GM23338 (cell line): ENCODE measurements around the gene EIF4G3. TPM values are rescaled to one million over a fixed set of nuclear protein-coding genes. Genes with fewer than 3 reads are reported as not detected.
"Not testable (repeated sequence)": the region's sequence is repeated elsewhere in the genome, so short reads cannot be mapped to it uniquely, and the experiment has no call there.

ENCODE experiments used
- ATAC-seq: fragments of 200-7000 bp; cut with Tn5 transposase; 3 replicates; pipeline ENCODE4 v1.9.1; 2020
- DNase-seq: peaks from one replicate; pipeline ENCODE4 v3.0.0-alpha.2; 2015; ENCODE audit warnings: low spot score
- H2AFZ ChIP-seq: fragments of 200-600 bp; sonication (generic); 2 replicates; pipeline ENCODE4 v1.8.0; 2016; ENCODE audit warnings: antibody characterized with exemption, mild to moderate bottlenecking, moderate library complexity
- H3F3A ChIP-seq: fragments of 200-600 bp; sonication (generic); replicated peaks from 2 replicates; pipeline ENCODE4 v1.8.0; 2017; ENCODE audit warnings: antibody characterized with exemption, mixed run types, low read depth
- H3K27ac ChIP-seq: fragments of 200-600 bp; sonication (generic); 2 replicates; pipeline ENCODE4 v1.6.1; 2016; ENCODE audit warnings: low read depth
- H3K27me3 ChIP-seq: fragments of 200-600 bp; sonication (generic); 2 replicates; pipeline ENCODE4 v1.8.0; 2016; ENCODE audit warnings: mild to moderate bottlenecking, mixed run types, moderate library complexity; ENCODE audit not compliant: insufficient read depth
- H3K36me3 ChIP-seq: fragments of 200-600 bp; sonication (generic); 2 replicates; pipeline ENCODE4 v1.8.0; 2016; ENCODE audit warnings: mild to moderate bottlenecking; ENCODE audit not compliant: insufficient read depth
- H3K4me1 ChIP-seq: fragments of 200-600 bp; sonication (generic); 2 replicates; pipeline ENCODE4 v1.8.0; 2016; ENCODE audit warnings: mild to moderate bottlenecking, moderate library complexity; ENCODE audit not compliant: insufficient read depth
- H3K4me2 ChIP-seq: fragments of 200-600 bp; sonication (generic); 2 replicates; pipeline ENCODE4 v1.7.1; 2017; ENCODE audit warnings: mixed run types
- H3K4me3 ChIP-seq: fragments of 200-600 bp; sonication (generic); 2 replicates; pipeline ENCODE4 v1.6.1; 2016; ENCODE audit warnings: mixed run types
- H3K79me2 ChIP-seq: fragments of 200-600 bp; sonication (generic); replicated peaks from 2 replicates; pipeline ENCODE4 v1.8.0; 2017; ENCODE audit warnings: mild to moderate bottlenecking; ENCODE audit not compliant: insufficient read depth
- H3K9me2 ChIP-seq: fragments of 200-600 bp; sonication (generic); 2 replicates; pipeline ENCODE4 v1.8.0; 2017; ENCODE audit not compliant: insufficient read depth
- H4K20me1 ChIP-seq: fragments of 200-600 bp; sonication (generic); replicated peaks from 2 replicates; pipeline ENCODE4 v1.8.0; 2017; ENCODE audit warnings: mild to moderate bottlenecking; ENCODE audit not compliant: insufficient read depth
- H3K27ac Mint-ChIP-seq: 2 replicates; pipeline ENCODE4 v1.8.0; 2020; ENCODE audit warnings: inconsistent platforms, mild to moderate bottlenecking, moderate library complexity, mixed read lengths
- H3K27me3 Mint-ChIP-seq: 3 replicates; pipeline ENCODE4 v1.8.0; 2022; ENCODE audit warnings: low read depth, mild to moderate bottlenecking, moderate library complexity, mixed read lengths, inconsistent platforms; ENCODE audit not compliant: insufficient read depth, poor library complexity
- H3K36me3 Mint-ChIP-seq: 3 replicates; pipeline ENCODE4 v1.8.0; 2021; ENCODE audit warnings: low read depth, mild to moderate bottlenecking, inconsistent platforms, moderate library complexity, mixed read lengths
- H3K4me1 Mint-ChIP-seq: 3 replicates; pipeline ENCODE4 v1.8.0; 2020; ENCODE audit warnings: mild to moderate bottlenecking, inconsistent platforms, mixed read lengths
- H3K4me3 Mint-ChIP-seq: 3 replicates; pipeline ENCODE4 v1.8.0; 2021; ENCODE audit warnings: moderate library complexity, mild to moderate bottlenecking, inconsistent platforms, mixed read lengths
- H3K9me3 Mint-ChIP-seq: 3 replicates; pipeline ENCODE4 v1.8.0; 2020; ENCODE audit warnings: moderate library complexity, mild to moderate bottlenecking, inconsistent platforms, mixed read lengths
- EZH2 ChIP-seq: fragments of 200-600 bp; sonication (generic); IDR thresholded peaks from one replicate; pipeline ENCODE4 v1.8.0; 2017; ENCODE audit warnings: antibody characterized with exemption, mild to moderate bottlenecking, low read depth; ENCODE audit not compliant: unreplicated experiment
- EZH2phosphoT487 ChIP-seq: fragments of 200-600 bp; sonication (generic); IDR thresholded peaks from one replicate; pipeline ENCODE4 v1.8.1; 2018; ENCODE audit warnings: antibody characterized with exemption; ENCODE audit not compliant: unreplicated experiment
- JUNB ChIP-seq: IDR thresholded peaks from one replicate; pipeline ENCODE4 v1.6.1; 2016; ENCODE audit warnings: antibody characterized with exemption; ENCODE audit not compliant: unreplicated experiment
- ZNF114 ChIP-seq: fragments of 250-450 bp; sonication (Bioruptor Pico); IDR thresholded peaks from 2 replicates; pipeline ENCODE4 v1.5.0; 2020; ENCODE audit warnings: mild to moderate bottlenecking, moderate library complexity
- ZNF331 ChIP-seq: fragments of 250-450 bp; sonication (Bioruptor Pico); IDR thresholded peaks from 2 replicates; pipeline ENCODE4 v1.5.0; 2020; ENCODE audit warnings: low read depth, mild to moderate bottlenecking, moderate library complexity
- polyA plus RNA-seq: library from polyadenylated mRNA; unstranded; fragments of >200 nt; fragmentation: Nextera tagmentation; extraction: Ambion mirVana; gene quantifications from 2 replicates; pipeline ENCODE4 v1.2.1, GENCODE V29; 2016
- total RNA-seq: library from RNA; depleted of rRNA; stranded (reverse); fragments of >200 nt; shearing (Covaris generic); gene quantifications from 2 replicates; pipeline ENCODE4 v1.2.3, GENCODE V29; 2014
- TF ChIP-seq, protein P1 (sequence below): IDR thresholded peaks from one replicate; pipeline ENCODE4 v1.6.1; 2018; ENCODE audit warnings: antibody characterized with exemption; ENCODE audit not compliant: unreplicated experiment
- TF ChIP-seq, protein P2 (sequence below), 2 experiments: fragments of 200-600 bp in 1 of 2; sonication (generic) in 1 of 2; conservative IDR thresholded peaks; 2 replicates each; pipeline versions ENCODE4 v1.5.1 to v1.6.1; 2016 to 2017; ENCODE audit warnings: antibody characterized with exemption in 2 of 2, low read depth in 2 of 2, mild to moderate bottlenecking in 2 of 2, moderate library complexity in 1 of 2

EIF4G3 gene
- total and polyA plus RNA-seq, 2 experiments from 2014 or later, result 37.9 to 68.1 TPM

DNA sequence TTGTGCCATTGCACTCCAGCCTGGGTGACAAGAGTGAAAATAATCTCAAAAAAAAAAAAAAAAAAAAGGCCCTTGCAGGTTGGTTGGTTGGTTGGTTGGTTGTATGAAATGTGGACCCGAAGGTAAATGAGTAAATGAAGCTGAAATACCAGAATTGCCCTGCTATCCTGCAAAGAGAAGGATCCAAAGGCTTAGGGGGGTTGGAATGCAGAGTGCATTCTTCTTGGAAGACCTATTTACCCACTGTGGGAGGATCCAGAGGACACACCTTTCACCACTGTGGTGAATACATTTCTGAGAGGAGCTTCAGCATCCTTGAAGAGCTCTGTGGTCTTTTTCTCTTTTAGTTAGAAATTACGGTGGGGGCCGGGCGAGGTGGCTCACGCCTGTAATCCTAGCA is 28.7 kb upstream of the EIF4G3 start (continued):
- TF ChIP-seq, protein P1, sequence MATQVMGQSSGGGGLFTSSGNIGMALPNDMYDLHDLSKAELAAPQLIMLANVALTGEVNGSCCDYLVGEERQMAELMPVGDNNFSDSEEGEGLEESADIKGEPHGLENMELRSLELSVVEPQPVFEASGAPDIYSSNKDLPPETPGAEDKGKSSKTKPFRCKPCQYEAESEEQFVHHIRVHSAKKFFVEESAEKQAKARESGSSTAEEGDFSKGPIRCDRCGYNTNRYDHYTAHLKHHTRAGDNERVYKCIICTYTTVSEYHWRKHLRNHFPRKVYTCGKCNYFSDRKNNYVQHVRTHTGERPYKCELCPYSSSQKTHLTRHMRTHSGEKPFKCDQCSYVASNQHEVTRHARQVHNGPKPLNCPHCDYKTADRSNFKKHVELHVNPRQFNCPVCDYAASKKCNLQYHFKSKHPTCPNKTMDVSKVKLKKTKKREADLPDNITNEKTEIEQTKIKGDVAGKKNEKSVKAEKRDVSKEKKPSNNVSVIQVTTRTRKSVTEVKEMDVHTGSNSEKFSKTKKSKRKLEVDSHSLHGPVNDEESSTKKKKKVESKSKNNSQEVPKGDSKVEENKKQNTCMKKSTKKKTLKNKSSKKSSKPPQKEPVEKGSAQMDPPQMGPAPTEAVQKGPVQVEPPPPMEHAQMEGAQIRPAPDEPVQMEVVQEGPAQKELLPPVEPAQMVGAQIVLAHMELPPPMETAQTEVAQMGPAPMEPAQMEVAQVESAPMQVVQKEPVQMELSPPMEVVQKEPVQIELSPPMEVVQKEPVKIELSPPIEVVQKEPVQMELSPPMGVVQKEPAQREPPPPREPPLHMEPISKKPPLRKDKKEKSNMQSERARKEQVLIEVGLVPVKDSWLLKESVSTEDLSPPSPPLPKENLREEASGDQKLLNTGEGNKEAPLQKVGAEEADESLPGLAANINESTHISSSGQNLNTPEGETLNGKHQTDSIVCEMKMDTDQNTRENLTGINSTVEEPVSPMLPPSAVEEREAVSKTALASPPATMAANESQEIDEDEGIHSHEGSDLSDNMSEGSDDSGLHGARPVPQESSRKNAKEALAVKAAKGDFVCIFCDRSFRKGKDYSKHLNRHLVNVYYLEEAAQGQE, result no peak
- TF ChIP-seq ZNF331 (CRISPR knock-in tag), result no peak

DNA sequence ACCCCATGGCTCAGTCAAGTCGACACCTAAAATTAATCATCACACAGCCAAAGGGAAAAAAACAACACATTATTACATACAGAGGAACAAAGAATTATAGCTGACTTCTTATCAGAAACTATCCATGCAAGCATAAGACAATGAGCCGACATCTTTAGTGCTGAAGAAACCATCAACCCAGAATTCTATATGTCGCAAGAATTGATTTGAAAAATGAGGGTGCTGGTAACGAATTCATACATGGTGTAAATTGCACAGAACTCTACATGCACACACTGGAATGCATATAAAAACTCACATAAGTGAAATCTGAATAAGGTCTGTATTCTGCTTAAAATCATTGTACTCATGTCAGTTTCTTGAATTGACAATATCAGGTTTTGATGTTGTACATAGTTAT is 25.0 kb upstream of the EIF4G3 start:
- H3K4me1 ChIP-seq, result no peaks in the 10 kb centered on the region
- H3K27ac Mint-ChIP-seq, result no peak overlapping the region
- H3K36me3 Mint-ChIP-seq, result no peaks in the 10 kb centered on the region
- no peaks in the 10 kb centered on the region for H3K4me1 Mint-ChIP-seq
- H3K4me3 Mint-ChIP-seq, result no peak overlapping the region
- DNase-seq (no peak), ATAC-seq (no peak)
- H3K9me3 Mint-ChIP-seq, result no peaks in the 10 kb centered on the region
- H4K20me1 ChIP-seq, result no peaks in the 10 kb centered on the region; the same call in 1 of the 2 replicates
- no peak overlapping the region for H2AFZ ChIP-seq
- peaks cover 11% of the 10 kb centered on the region for H3K27me3 Mint-ChIP-seq
- TF ChIP-seq JUNB, result no peak
- no peaks in the 10 kb centered on the region for H3F3A ChIP-seq
- H3K4me3 ChIP-seq, result no peak overlapping the region
- no peak overlapping the region for H3K4me2 ChIP-seq
- no peaks in the 10 kb centered on the region for H3K79me2 ChIP-seq
- peaks cover 3% of the 10 kb centered on the region; the same call in 1 of the 2 replicates for H3K27me3 ChIP-seq
- no peaks in the 10 kb centered on the region for H3K36me3 ChIP-seq
- H3K9me2 ChIP-seq, result no peaks in the 10 kb centered on the region
- H3K27ac ChIP-seq, result no peak overlapping the region

DNA sequence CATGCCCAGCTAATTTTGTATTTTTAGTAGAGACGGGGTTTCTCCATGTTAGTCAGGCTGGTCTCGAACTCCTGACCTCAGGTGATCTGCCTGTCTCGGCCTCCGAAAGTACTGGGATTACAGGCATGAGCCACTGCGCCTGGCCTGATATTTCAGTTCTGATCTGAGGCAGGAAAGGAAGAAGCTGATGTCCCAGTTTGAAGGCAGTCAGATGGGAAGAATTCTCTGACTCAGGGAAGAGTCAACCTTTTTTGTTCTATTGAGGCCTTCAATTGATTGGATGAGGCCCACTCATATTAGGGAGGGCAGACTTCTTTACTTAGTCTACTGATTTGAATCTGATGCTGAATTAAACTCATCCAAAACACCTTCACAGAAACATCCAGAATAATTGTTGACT is 24.5 kb upstream of the EIF4G3 start:
- ATAC-seq, H4K20me1 ChIP-seq, H3K36me3 Mint-ChIP-seq, H3K4me3 ChIP-seq, H3K27me3 ChIP-seq, H3K4me1 Mint-ChIP-seq, H3K27ac ChIP-seq, H3K27ac Mint-ChIP-seq, H3K9me3 Mint-ChIP-seq, DNase-seq, H3F3A ChIP-seq, H3K36me3 ChIP-seq, H2AFZ ChIP-seq, H3K9me2 ChIP-seq, H3K4me1 ChIP-seq, H3K79me2 ChIP-seq, H3K4me3 Mint-ChIP-seq, H3K4me2 ChIP-seq: not testable (repeated sequence)
- peaks cover 14% of the 10 kb centered on the region for H3K27me3 Mint-ChIP-seq

DNA sequence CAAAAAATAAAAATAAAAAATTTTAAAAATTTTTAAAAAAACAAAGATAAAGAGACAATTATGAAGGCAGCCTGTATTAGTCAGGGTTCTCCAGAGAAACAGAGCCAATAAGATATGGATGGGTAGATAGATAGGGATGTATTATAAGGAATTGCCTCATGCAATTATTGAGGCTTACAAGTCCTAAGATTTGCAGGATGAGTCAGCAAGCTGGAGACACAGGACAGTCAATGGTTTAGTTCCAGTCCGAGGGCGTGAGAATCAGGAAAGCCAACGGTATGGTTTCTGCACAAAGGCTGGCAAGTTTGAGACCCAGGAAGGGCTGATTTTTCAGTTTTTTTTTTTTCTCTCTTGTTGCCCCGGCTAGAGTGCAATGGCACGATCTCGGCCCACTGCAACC is 24.1 kb upstream of the EIF4G3 start:
- H3K36me3 Mint-ChIP-seq, result no peaks in the 10 kb centered on the region
- H3K4me3 Mint-ChIP-seq, result no peak overlapping the region
- H3K9me3 Mint-ChIP-seq, result no peaks in the 10 kb centered on the region
- DNase-seq (no peak), ATAC-seq (no peak)
- Histone ChIP-seq H4K20me1 (no peaks in the 10 kb centered on the region; the same call in 1 of the 2 replicates), H3K79me2 (no peaks in the 10 kb centered on the region), H3K4me2 (no peak overlapping the region), H3K4me1 (no peaks in the 10 kb centered on the region), H3F3A (no peaks in the 10 kb centered on the region), H3K27ac (no peak overlapping the region), H3K36me3 (no peaks in the 10 kb centered on the region), H3K27me3 (peaks cover 3% of the 10 kb centered on the region; the same call in 1 of the 2 replicates), H3K9me2 (no peaks in the 10 kb centered on the region), H2AFZ (no peak overlapping the region), H3K4me3 (no peak overlapping the region)
- no peak overlapping the region for H3K27ac Mint-ChIP-seq
- TF ChIP-seq EZH2phosphoT487 (no peak), ZNF114 (no peak), ZNF331 (CRISPR knock-in tag) (no peak), EZH2 (no peak), JUNB (no peak)
- TF ChIP-seq, protein P2, sequence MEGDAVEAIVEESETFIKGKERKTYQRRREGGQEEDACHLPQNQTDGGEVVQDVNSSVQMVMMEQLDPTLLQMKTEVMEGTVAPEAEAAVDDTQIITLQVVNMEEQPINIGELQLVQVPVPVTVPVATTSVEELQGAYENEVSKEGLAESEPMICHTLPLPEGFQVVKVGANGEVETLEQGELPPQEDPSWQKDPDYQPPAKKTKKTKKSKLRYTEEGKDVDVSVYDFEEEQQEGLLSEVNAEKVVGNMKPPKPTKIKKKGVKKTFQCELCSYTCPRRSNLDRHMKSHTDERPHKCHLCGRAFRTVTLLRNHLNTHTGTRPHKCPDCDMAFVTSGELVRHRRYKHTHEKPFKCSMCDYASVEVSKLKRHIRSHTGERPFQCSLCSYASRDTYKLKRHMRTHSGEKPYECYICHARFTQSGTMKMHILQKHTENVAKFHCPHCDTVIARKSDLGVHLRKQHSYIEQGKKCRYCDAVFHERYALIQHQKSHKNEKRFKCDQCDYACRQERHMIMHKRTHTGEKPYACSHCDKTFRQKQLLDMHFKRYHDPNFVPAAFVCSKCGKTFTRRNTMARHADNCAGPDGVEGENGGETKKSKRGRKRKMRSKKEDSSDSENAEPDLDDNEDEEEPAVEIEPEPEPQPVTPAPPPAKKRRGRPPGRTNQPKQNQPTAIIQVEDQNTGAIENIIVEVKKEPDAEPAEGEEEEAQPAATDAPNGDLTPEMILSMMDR (conservative IDR thresholded peaks at IDR 0.05; ENCODE audit: low read depth in 2 of 2), result no peak
- no peaks in the 10 kb centered on the region for H3K4me1 Mint-ChIP-seq
- H3K27me3 Mint-ChIP-seq, result peaks cover 14% of the 10 kb centered on the region
